Lung (tissue), 12 donors: ENCODE data around the gene GLI2. TPM values are rescaled to one million over a fixed set of nuclear protein-coding genes. Genes with fewer than 3 reads are reported as not detected.

Experiments used
- ATAC-seq: fragments of 200-7000 bp; cut with Tn5 transposase; one replicate; pipeline ENCODE4 v1.9.1; 2020; ENCODE audit warnings: moderate number of reproducible peaks; ENCODE audit not compliant: insufficient read depth, low FRiP score
- DNase-seq, 3 donors: peaks; one replicate each; pipeline ENCODE4 v3.0.0-alpha.2; 2013 to 2017
- H3K27ac ChIP-seq, 2 donors: one replicate each; pipeline ENCODE4 v1.5.1; 2013; ENCODE audit warnings: mild to moderate bottlenecking in 2 of 2, moderate library complexity in 2 of 2, control low read depth in 1 of 2, inconsistent platforms in 1 of 2, low read depth in 1 of 2, low read length in 1 of 2
- H3K27me3 ChIP-seq, 3 donors: one replicate each; pipeline ENCODE4 v1.5.1; 2013; ENCODE audit warnings: low read length in 2 of 3; ENCODE audit not compliant: control insufficient read depth in 3 of 3, insufficient read depth in 3 of 3
- H3K36me3 ChIP-seq, 4 donors: one replicate each; pipeline ENCODE4 v1.5.1; 2013; ENCODE audit warnings: low read length in 4 of 4, mild to moderate bottlenecking in 1 of 4, moderate library complexity in 1 of 4; ENCODE audit not compliant: control insufficient read depth in 4 of 4, insufficient read depth in 4 of 4
- H3K4me1 ChIP-seq, 5 donors: one replicate each; pipeline ENCODE4 v1.5.1; 2013; ENCODE audit warnings: low read length in 5 of 5, mild to moderate bottlenecking in 2 of 5, moderate library complexity in 1 of 5; ENCODE audit not compliant: control insufficient read depth in 5 of 5, insufficient read depth in 5 of 5
- H3K4me3 ChIP-seq: one replicate; pipeline ENCODE4 v1.5.1; 2013; ENCODE audit warnings: mild to moderate bottlenecking, control low read depth, moderate library complexity
- H3K9ac ChIP-seq, 2 donors: one replicate each; pipeline ENCODE4 v1.5.1; 2013; ENCODE audit warnings: low read length in 2 of 2, control low read depth in 1 of 2; ENCODE audit not compliant: insufficient read depth in 1 of 2
- H3K9me3 ChIP-seq, 4 donors: one replicate each; pipeline ENCODE4 v1.5.1; 2013; ENCODE audit warnings: low read length in 3 of 4, mild to moderate bottlenecking in 1 of 4, moderate library complexity in 1 of 4; ENCODE audit not compliant: control insufficient read depth in 4 of 4, insufficient read depth in 3 of 4
- WGBS, 2 donors: extraction: QIAGEN DNeasy Blood & Tissue Kit; methylation state at CpG; one replicate each; pipeline ENCODE4 v1.1.7; 2013; 5-methylcytosine and 5-hydroxymethylcytosine counted together
- polyA plus RNA-seq, 2 donors: library from polyadenylated mRNA; stranded (reverse); fragments of 200-250 nt; gene quantifications; one replicate each; pipeline ENCODE4 v1.2.1, GENCODE V29; 2013
- total RNA-seq, 2 donors: library from RNA; depleted of rRNA in 1 of 2; stranded (reverse); fragments of >200 nt in 1 of 2; gene quantifications; one replicate each; pipeline ENCODE4 v1.2.1, GENCODE V29; 2014 to 2021
- TF ChIP-seq, protein P1 (sequence below): IDR thresholded peaks from 2 replicates; pipeline ENCODE4 v1.5.1; 2012; ENCODE audit warnings: mild to moderate bottlenecking; ENCODE audit errors: control extremely low read depth, extremely low read depth
- donor health status: control.
- donor health status: control.
- donor health status: Bipolar disorder and iron deficiency.
- donor health status: healthy.
- donor health status: DM: yes; HTN: yes; CAD: no.

Gene GLI2
- total and polyA plus RNA-seq, 4 donors: 1.1 to 9.2 (median 3.5) TPM

GRCh38 chr2:120746144-120746543 is 10.5 kb downstream of the GLI2 start:
- H3K27me3 ChIP-seq: peaks cover 0 to 4% (median 2%) of the 10 kb centered on the region in 3 donors
- no peak overlapping the region for H3K27ac ChIP-seq
- ATAC-seq: no peak
- H3K9ac ChIP-seq: no peak overlapping the region
- no peak for DNase-seq
- no peak overlapping the region for H3K4me3 ChIP-seq
- peaks cover 0 to 5% (median 0%) of the 10 kb centered on the region in 4 donors for H3K9me3 ChIP-seq
- H3K36me3 ChIP-seq: no peaks in the 10 kb centered on the region
- WGBS, 2 donors: 89% methylated on average over 4 of the region's 4 CpGs
- peaks cover 0 to 37% (median 6%) of the 10 kb centered on the region in 5 donors for H3K4me1 ChIP-seq
- TF ChIP-seq, protein P1, sequence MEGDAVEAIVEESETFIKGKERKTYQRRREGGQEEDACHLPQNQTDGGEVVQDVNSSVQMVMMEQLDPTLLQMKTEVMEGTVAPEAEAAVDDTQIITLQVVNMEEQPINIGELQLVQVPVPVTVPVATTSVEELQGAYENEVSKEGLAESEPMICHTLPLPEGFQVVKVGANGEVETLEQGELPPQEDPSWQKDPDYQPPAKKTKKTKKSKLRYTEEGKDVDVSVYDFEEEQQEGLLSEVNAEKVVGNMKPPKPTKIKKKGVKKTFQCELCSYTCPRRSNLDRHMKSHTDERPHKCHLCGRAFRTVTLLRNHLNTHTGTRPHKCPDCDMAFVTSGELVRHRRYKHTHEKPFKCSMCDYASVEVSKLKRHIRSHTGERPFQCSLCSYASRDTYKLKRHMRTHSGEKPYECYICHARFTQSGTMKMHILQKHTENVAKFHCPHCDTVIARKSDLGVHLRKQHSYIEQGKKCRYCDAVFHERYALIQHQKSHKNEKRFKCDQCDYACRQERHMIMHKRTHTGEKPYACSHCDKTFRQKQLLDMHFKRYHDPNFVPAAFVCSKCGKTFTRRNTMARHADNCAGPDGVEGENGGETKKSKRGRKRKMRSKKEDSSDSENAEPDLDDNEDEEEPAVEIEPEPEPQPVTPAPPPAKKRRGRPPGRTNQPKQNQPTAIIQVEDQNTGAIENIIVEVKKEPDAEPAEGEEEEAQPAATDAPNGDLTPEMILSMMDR: no peak

DNA sequence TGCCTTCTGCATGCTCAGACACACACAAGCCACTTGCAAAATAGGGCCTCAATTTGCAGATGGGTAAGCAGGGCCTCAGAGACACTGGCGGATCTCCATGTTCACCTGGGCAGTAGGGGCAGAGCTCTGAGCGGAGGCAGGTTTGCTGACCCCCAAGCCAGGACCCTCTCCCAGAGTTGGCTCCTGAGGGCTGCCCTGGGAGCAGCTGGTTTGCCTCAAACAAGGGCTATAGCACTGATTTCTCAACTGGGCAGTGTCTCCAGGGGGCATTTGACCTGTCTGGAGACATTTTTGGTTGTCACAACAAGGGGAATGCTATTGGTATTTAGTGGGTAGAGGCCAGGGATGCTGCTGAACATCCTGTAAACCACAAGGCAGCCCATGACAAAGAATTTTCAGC is 11.6 kb downstream of the GLI2 start:
- Histone ChIP-seq H3K9ac (no peak overlapping the region), H3K4me3 (no peak overlapping the region), H3K27ac (no peak overlapping the region), H3K27me3 (peaks cover 0 to 2% (median 0%) of the 10 kb centered on the region in 3 donors), H3K4me1 (peaks cover 0 to 36% (median 7%) of the 10 kb centered on the region in 5 donors), H3K9me3 (peaks cover 0 to 2% (median 0%) of the 10 kb centered on the region in 4 donors), H3K36me3 (no peaks in the 10 kb centered on the region)
- ATAC-seq: no peak
- WGBS, 2 donors: 97 to 98% methylated on average over 2 of the region's 2 CpGs
- TF ChIP-seq, protein P1: no peak
- DNase-seq: no peak

GRCh38 chr2:120747706-120748105 is 12.0 kb downstream of the GLI2 start:
- H3K36me3 ChIP-seq: no peaks in the 10 kb centered on the region
- H3K4me1 ChIP-seq: peaks cover 0 to 31% (median 4%) of the 10 kb centered on the region in 5 donors
- H3K27ac ChIP-seq: no peak overlapping the region
- no peaks in the 10 kb centered on the region for H3K27me3 ChIP-seq
- TF ChIP-seq, protein P1: no peak
- peaks cover 0 to 2% (median 0%) of the 10 kb centered on the region in 4 donors for H3K9me3 ChIP-seq
- H3K9ac ChIP-seq: no peak overlapping the region
- ATAC-seq (no peak), DNase-seq (no peak)
- H3K4me3 ChIP-seq: no peak overlapping the region
- WGBS, 2 donors: 95% methylated on average over 7 of the region's 7 CpGs

DNA sequence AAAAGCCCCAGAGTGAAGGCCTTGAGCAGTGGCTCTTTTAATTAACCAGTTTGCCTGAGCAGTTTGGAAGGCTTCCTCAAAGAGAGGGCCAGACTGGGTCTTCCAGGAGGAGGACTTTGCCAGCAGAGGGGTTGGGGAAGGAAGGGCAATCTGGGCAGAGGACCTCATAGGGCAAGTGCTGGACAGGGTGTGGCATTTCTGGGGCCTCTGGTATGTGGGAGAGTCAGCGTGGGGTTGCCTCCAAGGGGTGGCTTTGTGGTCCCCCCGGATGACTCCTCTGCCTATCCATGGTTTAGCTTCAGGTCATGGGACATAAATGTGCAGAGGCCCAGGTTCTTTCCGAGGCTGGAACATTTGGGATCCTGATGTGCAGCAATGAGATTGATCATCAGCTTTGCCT is 12.6 kb downstream of the GLI2 start:
- Histone ChIP-seq H3K27me3 (no peaks in the 10 kb centered on the region), H3K9me3 (peaks cover 0 to 2% (median 0%) of the 10 kb centered on the region in 4 donors), H3K4me1 (peaks cover 0 to 30% (median 4%) of the 10 kb centered on the region in 5 donors), H3K9ac (no peak overlapping the region), H3K36me3 (no peaks in the 10 kb centered on the region), H3K4me3 (no peak overlapping the region), H3K27ac (no peak overlapping the region)
- TF ChIP-seq, protein P1: no peak
- ATAC-seq (no peak), DNase-seq (no peak)
- 89 to 91% methylated on average over 3 of the region's 3 CpGs for WGBS, 2 donors
